ENCODE results near the gene FOS.
A peak's percentile ranks its signal among the peaks of the same experiment; 100 is the strongest.

FOS gene

DNA sequence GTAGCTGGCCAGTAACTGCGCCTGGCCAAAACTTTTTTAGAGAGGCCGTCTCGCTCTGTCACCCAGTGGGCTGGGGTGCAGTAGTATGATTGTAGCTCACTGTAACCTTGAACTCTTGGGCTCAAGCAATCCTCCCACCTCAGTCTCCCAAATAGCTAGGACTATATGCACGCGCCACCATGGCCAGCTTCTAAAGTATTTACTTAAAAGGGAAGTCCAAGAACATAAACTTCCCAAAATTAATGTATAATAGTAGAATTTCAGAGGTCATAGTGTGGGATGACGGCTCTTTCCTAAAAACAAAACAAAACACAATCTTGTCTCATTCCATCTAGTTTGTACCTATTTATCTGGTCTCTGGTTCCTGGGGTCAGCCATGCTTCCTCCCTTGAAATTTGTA, 42.2 kb upstream of the FOS start:
- Histone ChIP-seq H3K4me2 (ENCODE audit: low read length) (no peak overlapping the region), H3K9ac (ENCODE audit: low read length) (no peak overlapping the region), H3K79me2 (ENCODE audit: control insufficient read depth, insufficient read depth, low read length, poor library complexity) (no peaks in the 10 kb centered on the region), H3K18ac (ENCODE audit: low read length) (no peak overlapping the region), H3K4me1 (ENCODE audit: control insufficient read depth in 1 of 2, insufficient read depth in 2 of 2, low read length in 2 of 2) (peaks cover 5 to 6% of the 10 kb centered on the region in 2 experiments), H3K27me3 (ENCODE audit: insufficient read depth, low read length) (no peaks in the 10 kb centered on the region), H2AFZ (ENCODE audit: insufficient read depth, low read length, poor library complexity) (no peak overlapping the region), H3K14ac (ENCODE audit: low read length) (no peak overlapping the region), H4K12ac (ENCODE audit: low read depth, low read length) (no peak overlapping the region), H3K36me3 (ENCODE audit: control insufficient read depth in 1 of 2, insufficient read depth in 2 of 2, low read length in 2 of 2) (no peaks in the 10 kb centered on the region), H2BK12ac (ENCODE audit: low read length) (peak overlapping the region; percentile 78), H2BK120ac (ENCODE audit: insufficient read depth, low read length, poor library complexity) (no peak overlapping the region), H3K27ac (ENCODE audit: low read depth, low read length) (no peak overlapping the region), H2AK5ac (ENCODE audit: low read length) (no peak overlapping the region), H2BK5ac (ENCODE audit: low read depth, low read length, poor library complexity) (no peak overlapping the region), H3K23ac (ENCODE audit: low read length) (no peak overlapping the region), H3K4ac (ENCODE audit: low read depth, low read length) (no peak overlapping the region), H3K9me3 (ENCODE audit: insufficient read depth, low read depth, low read length) (no peaks in the 10 kb centered on the region), H4K8ac (ENCODE audit: low read depth, low read length) (no peak overlapping the region), H4K91ac (ENCODE audit: low read depth, low read length) (peak overlapping the region; percentile 18), H3K4me3 (ENCODE audit: low read depth, low read length) (no peak overlapping the region), H3K79me1 (ENCODE audit: low read length) (peaks cover 4% of the 10 kb centered on the region)
- WGBS (ENCODE audit: extremely low coverage, insufficient coverage, insufficient read length): no CpG with 5 or more reads among the region's 6 CpGs
- DNase-seq: no peak

DNA sequence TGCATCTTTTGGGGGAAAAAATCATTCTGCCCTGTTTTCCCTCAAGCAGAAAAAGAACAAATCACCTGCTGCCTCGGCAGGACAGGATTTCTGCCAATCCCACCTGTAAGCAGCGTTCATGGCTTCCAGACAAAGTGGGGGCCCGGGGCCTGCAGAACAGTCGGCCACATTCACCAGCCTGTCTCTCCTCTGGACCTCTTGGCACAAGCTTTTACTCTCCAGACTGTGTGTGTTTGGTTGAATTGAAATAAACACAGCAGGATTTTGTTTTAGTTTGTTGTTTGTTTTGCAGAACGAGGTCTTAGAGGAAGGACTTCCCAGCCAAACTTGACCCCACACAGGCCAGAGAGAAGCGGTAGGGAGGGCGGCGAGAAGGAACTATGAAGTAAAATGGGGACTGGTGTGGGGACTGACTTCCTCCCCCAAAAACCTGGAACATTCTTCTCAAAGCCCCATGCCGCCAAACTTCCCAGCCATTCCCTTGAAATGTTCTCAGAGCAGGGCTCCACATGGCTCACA, 41.7 kb upstream of the FOS start:
- H3K9me3 ChIP-seq (ENCODE audit: insufficient read depth, low read depth, low read length): no peaks in the 10 kb centered on the region
- H3K9ac ChIP-seq (ENCODE audit: low read length): no peak overlapping the region
- H3K23ac ChIP-seq (ENCODE audit: low read length): no peak overlapping the region
- H3K79me1 ChIP-seq (ENCODE audit: low read length): peaks cover 4% of the 10 kb centered on the region
- H2BK12ac ChIP-seq (ENCODE audit: low read length): no peak overlapping the region
- H4K91ac ChIP-seq (ENCODE audit: low read depth, low read length): peak overlapping the region; percentile 7
- no peak overlapping the region for H3K14ac ChIP-seq (ENCODE audit: low read length)
- H3K18ac ChIP-seq (ENCODE audit: low read length): no peak overlapping the region
- H2BK5ac ChIP-seq (ENCODE audit: low read depth, low read length, poor library complexity): no peak overlapping the region
- peak overlapping the region; percentile 6 for H2AK5ac ChIP-seq (ENCODE audit: low read length)
- peaks cover 5 to 6% of the 10 kb centered on the region in 2 experiments for H3K4me1 ChIP-seq (ENCODE audit: control insufficient read depth in 1 of 2, insufficient read depth in 2 of 2, low read length in 2 of 2)
- no peak overlapping the region for H3K4me2 ChIP-seq (ENCODE audit: low read length)
- no peak overlapping the region for H3K4ac ChIP-seq (ENCODE audit: low read depth, low read length)
- H2AFZ ChIP-seq (ENCODE audit: insufficient read depth, low read length, poor library complexity): no peak overlapping the region
- no peaks in the 10 kb centered on the region for H3K36me3 ChIP-seq (ENCODE audit: control insufficient read depth in 1 of 2, insufficient read depth in 2 of 2, low read length in 2 of 2)
- no peaks in the 10 kb centered on the region for H3K79me2 ChIP-seq (ENCODE audit: control insufficient read depth, insufficient read depth, low read length, poor library complexity)
- WGBS (ENCODE audit: extremely low coverage, insufficient coverage, insufficient read length): no CpG with 5 or more reads among the region's 9 CpGs
- DNase-seq: no peak
- H3K4me3 ChIP-seq (ENCODE audit: low read depth, low read length): no peak overlapping the region
- no peak overlapping the region for H4K8ac ChIP-seq (ENCODE audit: low read depth, low read length)
- no peak overlapping the region for H4K12ac ChIP-seq (ENCODE audit: low read depth, low read length)
- no peaks in the 10 kb centered on the region for H3K27me3 ChIP-seq (ENCODE audit: insufficient read depth, low read length)
- no peak overlapping the region for H3K27ac ChIP-seq (ENCODE audit: low read depth, low read length)
- H2BK120ac ChIP-seq (ENCODE audit: insufficient read depth, low read length, poor library complexity): no peak overlapping the region

DNA sequence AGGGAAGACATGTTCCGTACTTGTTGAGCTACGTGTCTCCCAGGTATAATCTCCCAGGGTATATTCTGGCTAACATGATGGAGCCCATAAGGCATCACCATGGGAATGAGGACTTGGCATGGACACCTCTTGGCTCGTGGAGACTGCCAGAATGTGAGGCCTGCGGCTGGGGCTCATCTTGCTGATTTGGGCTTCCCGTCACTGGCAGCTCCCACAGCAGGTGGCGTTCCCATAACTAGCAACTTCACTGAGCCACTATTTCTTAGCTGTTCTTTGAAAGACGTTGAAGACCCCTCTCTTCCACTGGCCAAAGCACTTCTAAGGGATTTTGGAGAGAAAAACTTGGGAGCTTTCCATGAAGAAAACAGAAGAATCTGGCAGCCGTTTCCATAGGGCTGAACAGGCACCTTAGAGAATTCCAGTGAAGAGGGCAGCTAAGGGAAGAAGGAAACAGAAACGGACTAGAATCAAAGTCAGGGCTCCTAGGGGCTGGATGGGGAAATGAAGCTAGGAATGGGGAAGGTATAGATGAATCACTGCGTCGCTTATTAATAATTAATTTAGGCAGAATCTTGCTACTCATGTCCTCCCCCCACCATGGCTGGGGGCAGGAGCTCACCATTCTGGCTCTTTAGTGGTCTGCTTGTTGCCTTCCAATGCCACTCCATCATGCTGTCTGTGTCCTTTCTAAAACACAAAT, 39.7 kb upstream of the FOS start:
- peaks cover 5 to 6% of the 10 kb centered on the region in 2 experiments for H3K4me1 ChIP-seq (ENCODE audit: control insufficient read depth in 1 of 2, insufficient read depth in 2 of 2, low read length in 2 of 2)
- WGBS (ENCODE audit: extremely low coverage, insufficient coverage, insufficient read length): no CpG with 5 or more reads among the region's 11 CpGs
- H3K18ac ChIP-seq (ENCODE audit: low read length): no peak overlapping the region
- no peak overlapping the region for H2AFZ ChIP-seq (ENCODE audit: insufficient read depth, low read length, poor library complexity)
- H3K4ac ChIP-seq (ENCODE audit: low read depth, low read length): no peak overlapping the region
- no peak overlapping the region for H3K4me3 ChIP-seq (ENCODE audit: low read depth, low read length)
- no peak overlapping the region for H3K27ac ChIP-seq (ENCODE audit: low read depth, low read length)
- no peak overlapping the region for H2BK5ac ChIP-seq (ENCODE audit: low read depth, low read length, poor library complexity)
- H3K79me2 ChIP-seq (ENCODE audit: control insufficient read depth, insufficient read depth, low read length, poor library complexity): no peaks in the 10 kb centered on the region
- H3K27me3 ChIP-seq (ENCODE audit: insufficient read depth, low read length): no peaks in the 10 kb centered on the region
- no peak overlapping the region for H2AK5ac ChIP-seq (ENCODE audit: low read length)
- no peak overlapping the region for H3K9ac ChIP-seq (ENCODE audit: low read length)
- H3K23ac ChIP-seq (ENCODE audit: low read length): no peak overlapping the region
- no peak for DNase-seq
- H3K14ac ChIP-seq (ENCODE audit: low read length): no peak overlapping the region
- no peak overlapping the region for H4K8ac ChIP-seq (ENCODE audit: low read depth, low read length)
- H2BK120ac ChIP-seq (ENCODE audit: insufficient read depth, low read length, poor library complexity): no peak overlapping the region
- no peak overlapping the region for H4K12ac ChIP-seq (ENCODE audit: low read depth, low read length)
- H3K79me1 ChIP-seq (ENCODE audit: low read length): peaks cover 4% of the 10 kb centered on the region
- no peaks in the 10 kb centered on the region for H3K9me3 ChIP-seq (ENCODE audit: insufficient read depth, low read depth, low read length)
- no peak overlapping the region for H4K91ac ChIP-seq (ENCODE audit: low read depth, low read length)
- no peaks in the 10 kb centered on the region for H3K36me3 ChIP-seq (ENCODE audit: control insufficient read depth in 1 of 2, insufficient read depth in 2 of 2, low read length in 2 of 2)
- H2BK12ac ChIP-seq (ENCODE audit: low read length): no peak overlapping the region
- no peak overlapping the region for H3K4me2 ChIP-seq (ENCODE audit: low read length)

DNA sequence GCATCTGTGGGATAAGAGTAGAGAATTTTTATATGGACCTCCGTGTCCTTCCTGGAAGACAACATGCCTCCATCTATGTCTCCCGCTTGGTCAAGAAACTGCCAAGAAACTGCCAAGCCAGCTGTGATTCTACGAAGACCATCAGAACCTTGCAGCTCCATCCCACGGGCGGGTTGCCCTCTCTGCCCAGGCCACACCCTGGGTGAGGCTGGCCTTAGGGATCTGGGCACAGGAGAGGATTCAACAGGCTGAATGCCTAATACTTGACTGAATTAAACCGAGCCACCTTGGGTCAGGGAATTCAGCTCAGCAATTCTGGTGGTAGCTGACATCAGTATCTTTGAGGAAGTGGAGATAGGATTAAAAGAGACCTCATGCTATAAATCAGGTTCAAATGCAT, 37.8 kb upstream of the FOS start:
- H3K18ac ChIP-seq (ENCODE audit: low read length): no peak overlapping the region

More for the DNA sequence above, 37.8 kb upstream of the FOS start:
- H3K4me1 ChIP-seq (ENCODE audit: control insufficient read depth in 1 of 2, insufficient read depth in 2 of 2, low read length in 2 of 2): peaks cover 3 to 4% of the 10 kb centered on the region in 2 experiments
- H3K36me3 ChIP-seq (ENCODE audit: control insufficient read depth in 1 of 2, insufficient read depth in 2 of 2, low read length in 2 of 2): no peaks in the 10 kb centered on the region
- H4K91ac ChIP-seq (ENCODE audit: low read depth, low read length): no peak overlapping the region
- H3K23ac ChIP-seq (ENCODE audit: low read length): no peak overlapping the region
- H2BK12ac ChIP-seq (ENCODE audit: low read length): no peak overlapping the region
- H3K4me2 ChIP-seq (ENCODE audit: low read length): no peak overlapping the region
- H3K9ac ChIP-seq (ENCODE audit: low read length): no peak overlapping the region
- no peaks in the 10 kb centered on the region for H3K79me2 ChIP-seq (ENCODE audit: control insufficient read depth, insufficient read depth, low read length, poor library complexity)
- no peak overlapping the region for H3K4ac ChIP-seq (ENCODE audit: low read depth, low read length)
- H3K27ac ChIP-seq (ENCODE audit: low read depth, low read length): no peak overlapping the region
- no peak overlapping the region for H4K12ac ChIP-seq (ENCODE audit: low read depth, low read length)
- WGBS (ENCODE audit: extremely low coverage, insufficient coverage, insufficient read length): no CpG with 5 or more reads among the region's 6 CpGs
- H4K8ac ChIP-seq (ENCODE audit: low read depth, low read length): no peak overlapping the region
- H3K79me1 ChIP-seq (ENCODE audit: low read length): peaks cover 2% of the 10 kb centered on the region
- peak overlapping the region; percentile 79 for H2AK5ac ChIP-seq (ENCODE audit: low read length)
- no peak overlapping the region for H2AFZ ChIP-seq (ENCODE audit: insufficient read depth, low read length, poor library complexity)
- no peak overlapping the region for H3K4me3 ChIP-seq (ENCODE audit: low read depth, low read length)
- no peaks in the 10 kb centered on the region for H3K27me3 ChIP-seq (ENCODE audit: insufficient read depth, low read length)
- no peaks in the 10 kb centered on the region for H3K9me3 ChIP-seq (ENCODE audit: insufficient read depth, low read depth, low read length)
- H3K14ac ChIP-seq (ENCODE audit: low read length): no peak overlapping the region
- no peak overlapping the region for H2BK120ac ChIP-seq (ENCODE audit: insufficient read depth, low read length, poor library complexity)
- no peak for DNase-seq
- no peak overlapping the region for H2BK5ac ChIP-seq (ENCODE audit: low read depth, low read length, poor library complexity)

Measured in trophoblast cell (in vitro differentiated cells and primary cell).